ENCODE data around the gene ABCB8.

The ABCB8 gene

GRCh38 chr7:151088856-151089699 is 60.8 kb downstream of the ABCB8 start (continued):
- TF ChIP-seq, protein P1, sequence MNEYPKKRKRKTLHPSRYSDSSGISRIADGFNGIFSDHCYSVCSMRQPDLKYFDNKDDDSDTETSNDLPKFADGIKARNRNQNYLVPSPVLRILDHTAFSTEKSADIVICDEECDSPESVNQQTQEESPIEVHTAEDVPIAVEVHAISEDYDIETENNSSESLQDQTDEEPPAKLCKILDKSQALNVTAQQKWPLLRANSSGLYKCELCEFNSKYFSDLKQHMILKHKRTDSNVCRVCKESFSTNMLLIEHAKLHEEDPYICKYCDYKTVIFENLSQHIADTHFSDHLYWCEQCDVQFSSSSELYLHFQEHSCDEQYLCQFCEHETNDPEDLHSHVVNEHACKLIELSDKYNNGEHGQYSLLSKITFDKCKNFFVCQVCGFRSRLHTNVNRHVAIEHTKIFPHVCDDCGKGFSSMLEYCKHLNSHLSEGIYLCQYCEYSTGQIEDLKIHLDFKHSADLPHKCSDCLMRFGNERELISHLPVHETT (tag by site-specific recombination; IDR thresholded peaks at IDR 0.05) = no peak; the same call in 1 of the 2 replicates
- TF ChIP-seq, protein P2, sequence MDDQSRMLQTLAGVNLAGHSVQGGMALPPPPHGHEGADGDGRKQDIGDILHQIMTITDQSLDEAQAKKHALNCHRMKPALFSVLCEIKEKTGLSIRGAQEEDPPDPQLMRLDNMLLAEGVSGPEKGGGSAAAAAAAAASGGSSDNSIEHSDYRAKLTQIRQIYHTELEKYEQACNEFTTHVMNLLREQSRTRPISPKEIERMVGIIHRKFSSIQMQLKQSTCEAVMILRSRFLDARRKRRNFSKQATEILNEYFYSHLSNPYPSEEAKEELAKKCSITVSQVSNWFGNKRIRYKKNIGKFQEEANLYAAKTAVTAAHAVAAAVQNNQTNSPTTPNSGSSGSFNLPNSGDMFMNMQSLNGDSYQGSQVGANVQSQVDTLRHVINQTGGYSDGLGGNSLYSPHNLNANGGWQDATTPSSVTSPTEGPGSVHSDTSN (CRISPR knock-in tag; IDR thresholded peaks at IDR 0.05) = no peak
- TF ChIP-seq ZSCAN23 (tag by site-specific recombination; IDR thresholded peaks at IDR 0.05) (no peak), GFI1B (tag by site-specific recombination; IDR thresholded peaks at IDR 0.05) (no peak), ZNF629 (tag by site-specific recombination; IDR thresholded peaks at IDR 0.05) (0 out of 2 replicates have a peak, but pooled peaks have one; percentile 39), AEBP2 (tag by site-specific recombination; IDR thresholded peaks at IDR 0.05; ENCODE audit: borderline replicate concordance) (no peak), ZXDB (tag by site-specific recombination; IDR thresholded peaks at IDR 0.05) (0 out of 2 replicates have a peak, but pooled peaks have one; percentile 51), REST (tag by site-specific recombination; IDR thresholded peaks at IDR 0.05) (0 out of 2 replicates have a peak, but pooled peaks have one; percentile 21), ZBTB11 (tag by site-specific recombination; conservative IDR thresholded peaks at IDR 0.05; ENCODE audit: low read depth) (peak; percentile 93), TCF7L2 (IDR thresholded peaks at IDR 0.05; ENCODE audit: borderline replicate concordance, low read depth, low read length) (no peak), SP7 (tag by site-specific recombination; IDR thresholded peaks at IDR 0.05) (peak; percentile 72), ZFP3 (tag by site-specific recombination; IDR thresholded peaks at IDR 0.05; ENCODE audit: low read depth) (peak; percentile 52; the same call in 1 of the 2 replicates), ZBTB20 (tag by site-specific recombination; IDR thresholded peaks at IDR 0.05) (peak; percentile 84), ZNF211 (tag by site-specific recombination; IDR thresholded peaks at IDR 0.05; ENCODE audit: low read depth) (no peak), ZNF692 (tag by site-specific recombination; IDR thresholded peaks at IDR 0.05) (0 out of 2 replicates have a peak, but pooled peaks have one; percentile 55), ZBTB17 (tag by site-specific recombination; IDR thresholded peaks at IDR 0.05) (peak; percentile 35; the same call in 1 of the 2 replicates), ZNF830 (tag by site-specific recombination; IDR thresholded peaks at IDR 0.05; ENCODE audit: low read depth) (no peak), EGR2 (tag by site-specific recombination; IDR thresholded peaks at IDR 0.05; ENCODE audit: low read depth) (peak; percentile 40; the same call in 1 of the 2 replicates), ZNF394 (tag by site-specific recombination; IDR thresholded peaks at IDR 0.05; ENCODE audit: borderline replicate concordance) (no peak), ZNF341 (tag by site-specific recombination; IDR thresholded peaks at IDR 0.05; ENCODE audit: low read depth) (peak; percentile 100), ZNF664 (tag by site-specific recombination; IDR thresholded peaks at IDR 0.05) (no peak), ZNF707 (tag by site-specific recombination; IDR thresholded peaks at IDR 0.05) (no peak), ZNF555 (tag by site-specific recombination; conservative IDR thresholded peaks at IDR 0.05) (no peak)
- TF ChIP-seq, protein P3, sequence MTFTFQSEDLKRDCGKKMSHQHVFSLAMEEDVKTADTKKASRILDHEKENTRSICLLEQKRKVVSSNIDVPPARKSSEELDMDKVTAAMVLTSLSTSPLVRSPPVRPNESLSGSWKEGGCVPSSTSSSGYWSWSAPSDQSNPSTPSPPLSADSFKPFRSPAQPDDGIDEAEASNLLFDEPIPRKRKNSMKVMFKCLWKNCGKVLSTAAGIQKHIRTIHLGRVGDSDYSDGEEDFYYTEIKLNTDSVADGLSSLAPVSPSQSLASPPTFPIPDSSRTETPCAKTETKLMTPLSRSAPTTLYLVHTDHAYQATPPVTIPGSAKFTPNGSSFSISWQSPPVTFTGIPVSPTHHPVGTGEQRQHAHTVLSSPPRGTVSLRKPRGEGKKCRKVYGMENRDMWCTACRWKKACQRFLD (tag by site-specific recombination; IDR thresholded peaks at IDR 0.05) = no peak

All from HEK293 (cell line).